HG03025 (cell line): ENCODE measurements around the gene TMEM127.

ENCODE experiments used
- ATAC-seq: cut with Tn5 transposase; IDR thresholded peaks from one replicate; pipeline ENCODE4 v1.9.1; 2021; ENCODE audit warnings: mild to moderate bottlenecking, moderate library complexity; ENCODE audit not compliant: unreplicated experiment, low FRiP score

The TMEM127 gene

GRCh38 chr2:96208143-96209010 lies 57.4 kb downstream of the TMEM127 start, which contains the start of gene STARD7:
Gene STARD7 (minus strand): TSS chr2:96208827. CDS start chr2:96208434, 393 bp downstream.
- peak; percentile 76 for ATAC-seq

GRCh38 chr2:96207774-96208142 lies 58.0 kb downstream of the TMEM127 start:
- ATAC-seq = peak; percentile 17

GRCh38 chr2:96207073-96207773 lies 58.6 kb downstream of the TMEM127 start:
- ATAC-seq = no peak

GRCh38 chr2:96205888-96206287 lies 59.9 kb downstream of the TMEM127 start:
- no peak for ATAC-seq

DNA sequence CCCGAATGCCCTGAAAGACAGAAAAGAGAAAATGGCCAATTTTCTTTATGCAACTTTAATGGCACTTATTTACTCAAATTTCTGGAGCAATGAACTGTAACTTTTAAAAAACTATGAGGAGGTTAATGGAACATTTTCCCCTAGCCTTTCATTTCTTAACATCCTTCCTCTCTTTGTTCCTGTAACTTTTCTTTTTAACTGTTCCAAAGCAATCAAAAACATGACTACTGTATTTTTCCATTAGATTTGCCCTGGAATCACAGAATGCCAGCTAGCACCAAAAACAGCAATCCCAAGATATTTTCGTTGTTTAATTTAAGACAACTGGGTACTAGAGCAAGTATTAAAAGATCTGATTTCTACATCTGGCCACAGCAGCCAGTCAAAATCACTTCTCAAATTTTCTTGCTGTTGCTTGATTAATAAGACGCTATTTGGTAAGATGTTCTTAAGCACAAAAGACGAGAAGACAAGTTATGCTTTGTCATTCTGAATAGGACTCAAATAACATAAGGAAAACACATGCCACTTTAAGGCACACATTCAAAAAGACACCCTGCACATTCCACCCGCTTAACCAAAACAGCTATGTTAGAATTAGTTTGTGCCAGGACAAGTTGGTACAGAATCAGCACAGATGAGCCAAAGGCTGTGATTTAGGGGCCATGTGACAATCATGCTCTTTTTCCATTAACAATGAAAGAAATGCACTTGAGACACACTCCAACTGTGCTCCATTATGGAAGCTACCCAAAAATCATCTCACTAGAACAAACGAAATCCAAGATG lies 60.8 kb downstream of the TMEM127 start:
- ATAC-seq = no peak

- ATAC-seq = no peak
Observed at GRCh38 chr2:96203130-96204028, 62.4 kb downstream of the TMEM127 start.

DNA sequence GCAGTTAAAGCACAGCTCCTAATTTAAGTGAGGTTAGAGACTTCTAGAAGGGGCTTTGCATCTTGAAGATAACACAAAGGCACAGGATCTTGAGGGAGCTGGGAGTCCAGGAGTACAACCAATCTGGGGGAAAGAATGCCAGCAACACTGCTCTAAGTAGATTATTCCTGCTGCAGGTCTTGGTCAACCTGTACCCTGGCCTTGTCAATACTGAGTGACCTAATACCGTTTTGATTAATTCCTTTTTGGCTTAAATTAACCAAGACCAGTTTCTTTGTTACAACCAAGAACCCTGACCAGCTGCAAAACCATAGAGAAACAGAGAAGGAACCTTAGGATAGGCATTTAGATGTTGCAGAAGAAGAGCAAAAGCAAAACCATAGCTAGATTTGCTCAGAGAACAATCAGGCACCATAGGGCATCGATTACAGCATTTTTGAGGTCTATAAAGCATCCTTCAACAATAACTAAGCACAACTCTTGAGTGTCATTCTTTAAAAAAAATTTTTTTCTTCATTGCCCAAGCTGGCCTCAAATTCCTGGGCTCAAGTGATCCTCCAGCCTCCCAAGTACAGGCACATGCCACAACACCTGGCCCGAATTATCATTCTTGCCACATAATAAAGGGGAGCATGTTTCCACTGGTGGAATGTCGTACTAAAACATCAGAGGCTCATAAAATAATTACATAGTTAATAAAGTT lies 63.5 kb downstream of the TMEM127 start:
- ATAC-seq = no peak

DNA sequence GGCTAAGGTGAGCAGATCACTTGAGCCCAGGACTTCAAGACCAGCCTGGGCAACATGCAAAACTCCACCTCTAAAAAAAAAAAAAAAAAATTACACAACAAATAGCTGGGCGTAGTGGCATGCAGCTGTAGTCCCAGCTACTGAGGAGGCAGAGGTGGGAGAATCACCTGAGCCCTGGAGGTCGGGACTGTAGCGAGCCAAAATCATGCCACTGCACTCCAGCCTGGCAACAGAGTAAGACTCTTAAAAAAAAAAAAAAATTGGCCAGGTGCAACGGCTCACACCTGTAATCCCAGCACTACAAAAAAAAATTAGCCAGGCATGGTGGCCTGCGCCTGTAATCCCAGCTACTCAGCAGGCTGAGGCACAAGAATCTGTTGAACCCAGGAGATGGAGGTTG lies 64.5 kb downstream of the TMEM127 start:
- no peak for ATAC-seq

DNA sequence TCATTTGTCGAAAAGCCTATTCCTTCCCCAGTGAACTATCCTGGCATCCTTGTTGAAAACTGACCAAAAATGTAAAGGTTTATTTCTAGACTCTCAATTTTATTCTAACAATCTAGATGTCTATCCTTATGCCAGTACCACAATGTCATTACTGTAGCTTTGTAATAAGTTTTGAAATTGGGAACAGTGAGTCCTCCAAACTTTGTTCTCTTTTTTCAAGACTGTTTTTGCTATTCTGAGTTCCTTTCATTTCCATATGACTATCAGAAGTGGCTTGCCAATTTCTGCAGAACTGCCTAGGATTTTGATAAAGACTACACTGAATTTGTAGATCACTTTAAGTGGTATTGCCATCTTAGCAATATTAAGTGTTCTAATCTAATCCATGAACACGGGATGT lies 66.9 kb downstream of the TMEM127 start:
- ATAC-seq = no peak
